HFFc6 (cell line): ENCODE measurements around the gene ZNF490. TPM values are rescaled to one million over a fixed set of nuclear protein-coding genes. Genes with fewer than 3 reads are reported as not detected.
"Not testable (repeated sequence)": the region's sequence is repeated elsewhere in the genome, so short reads cannot be mapped to it uniquely, and the experiment has no call there.

ENCODE experiments used
- DNase-seq: peaks from one replicate; pipeline ENCODE4 v3.0.0-alpha.2; 2018
- H3K27ac Mint-ChIP-seq: 2 replicates; pipeline ENCODE4 v1.8.0; 2020; ENCODE audit warnings: mild to moderate bottlenecking, mixed read lengths
- H3K27me3 Mint-ChIP-seq: 2 replicates; pipeline ENCODE4 v1.8.0; 2021; ENCODE audit warnings: mild to moderate bottlenecking, moderate library complexity, mixed read lengths; ENCODE audit not compliant: insufficient read depth
- H3K36me3 Mint-ChIP-seq: 2 replicates; pipeline ENCODE4 v1.8.0; 2021; ENCODE audit warnings: low read depth, mixed read lengths
- H3K4me1 Mint-ChIP-seq: 2 replicates; pipeline ENCODE4 v1.8.0; 2020; ENCODE audit warnings: low read depth, mixed read lengths
- H3K4me3 Mint-ChIP-seq: 2 replicates; pipeline ENCODE4 v1.8.0; 2020; ENCODE audit warnings: mild to moderate bottlenecking, moderate library complexity, mixed read lengths
- H3K9me3 Mint-ChIP-seq: 2 replicates; pipeline ENCODE4 v1.8.0; 2020; ENCODE audit warnings: mild to moderate bottlenecking, mixed read lengths
- CTCF ChIP-seq: fragments of 200-600 bp; sonication (generic); IDR thresholded peaks from 2 replicates; pipeline ENCODE4 v1.5.0; 2021; ENCODE audit warnings: antibody characterized with exemption, mild to moderate bottlenecking
- total RNA-seq, 6 experiments: library from RNA; stranded (reverse); fragmentation: NEBNext Ultra II Directional; extraction: Animal tissue kit (Norgen Biotek cat#: 25700); gene quantifications; 2 replicates in 1 of 6; 3 replicates in 5 of 6; pipeline ENCODE4 v1.2.3, GENCODE V29; 2021

ZNF490 gene
- total RNA-seq, 6 experiments from 2014 or later, result 5.4 to 9.2 (median 7.8) TPM

GRCh38 chr19:12574036-12574435, 36.6 kb downstream of the ZNF490 start:
- Mint-ChIP-seq H3K36me3 (peaks cover 42% of the 10 kb centered on the region), H3K27ac (no peak overlapping the region), H3K4me1 (no peaks in the 10 kb centered on the region), H3K4me3 (no peak overlapping the region), H3K27me3 (peaks cover 4% of the 10 kb centered on the region), H3K9me3 (peaks cover 38% of the 10 kb centered on the region)
- TF ChIP-seq CTCF, result no peak
- DNase-seq, result no peak

GRCh38 chr19:12567951-12568350, 42.7 kb downstream of the ZNF490 start:
- DNase-seq, result peak; percentile 4
- Mint-ChIP-seq H3K4me3 (no peak overlapping the region), H3K36me3 (no peaks in the 10 kb centered on the region), H3K27ac (no peak overlapping the region), H3K9me3 (no peaks in the 10 kb centered on the region), H3K27me3 (peaks cover 4% of the 10 kb centered on the region), H3K4me1 (peaks cover 8% of the 10 kb centered on the region)
- no peak for TF ChIP-seq CTCF

- not testable (repeated sequence) for H3K4me3 Mint-ChIP-seq, H3K27me3 Mint-ChIP-seq, DNase-seq, H3K36me3 Mint-ChIP-seq, H3K9me3 Mint-ChIP-seq, H3K27ac Mint-ChIP-seq, H3K4me1 Mint-ChIP-seq
These were observed 44.2 kb downstream of the ZNF490 start for GRCh38 chr19:12566380-12566779.

- H3K4me1 Mint-ChIP-seq, result peaks cover 8% of the 10 kb centered on the region
- H3K4me3 Mint-ChIP-seq, result peak overlapping the region; percentile 55; the same call in 1 of the 2 replicates
- H3K27ac Mint-ChIP-seq, result peak overlapping the region; percentile 36; the same call in 1 of the 2 replicates
These were observed 46.5 kb downstream of the ZNF490 start for GRCh38 chr19:12564016-12564664.

GRCh38 chr19:12555456-12555930, 55.1 kb downstream of the ZNF490 start:
- Mint-ChIP-seq H3K4me1 (peaks cover 20% of the 10 kb centered on the region), H3K9me3 (peaks cover 4% of the 10 kb centered on the region; the same call in 1 of the 2 replicates), H3K4me3 (no peak overlapping the region), H3K27ac (no peak overlapping the region), H3K36me3 (no peaks in the 10 kb centered on the region), H3K27me3 (peaks cover 5% of the 10 kb centered on the region)
- TF ChIP-seq CTCF, result no peak
- no peak for DNase-seq

More at GRCh38 chr19:12564016-12564664, 46.5 kb downstream of the ZNF490 start:
- TF ChIP-seq CTCF, result peak; percentile 98
- H3K27me3 Mint-ChIP-seq, result no peaks in the 10 kb centered on the region
- DNase-seq, result peak; percentile 89
- no peaks in the 10 kb centered on the region for H3K36me3 Mint-ChIP-seq
- H3K9me3 Mint-ChIP-seq, result no peaks in the 10 kb centered on the region

- Mint-ChIP-seq H3K27me3 (peaks cover 5% of the 10 kb centered on the region), H3K9me3 (peaks cover 25% of the 10 kb centered on the region), H3K4me1 (peaks cover 29% of the 10 kb centered on the region), H3K27ac (peak within 1 kb of the TSS; percentile 97), H3K36me3 (peaks cover 34% of the 10 kb centered on the region), H3K4me3 (peak within 1 kb of the TSS; percentile 97)
- DNase-seq, result peak; percentile 97
- TF ChIP-seq CTCF, result no peak
These were observed 59.4 kb downstream of the ZNF490 start, which contains the start of gene ZNF564 for GRCh38 chr19:12551060-12551832. Gene ZNF564 (minus strand): TSS chr19:12551482. CDS start chr19:12551332, 150 bp downstream.
